GM19328 (cell line): ENCODE results near the gene TACC3.
"Not testable (repeated sequence)": the region's sequence is repeated elsewhere in the genome, so short reads cannot be mapped to it uniquely, and the experiment has no call there.

Source experiments
- ATAC-seq: cut with Tn5 transposase; IDR thresholded peaks from one replicate; pipeline ENCODE4 v1.9.1; 2021; ENCODE audit warnings: mild to moderate bottlenecking, moderate library complexity; ENCODE audit not compliant: unreplicated experiment

TACC3 gene

DNA sequence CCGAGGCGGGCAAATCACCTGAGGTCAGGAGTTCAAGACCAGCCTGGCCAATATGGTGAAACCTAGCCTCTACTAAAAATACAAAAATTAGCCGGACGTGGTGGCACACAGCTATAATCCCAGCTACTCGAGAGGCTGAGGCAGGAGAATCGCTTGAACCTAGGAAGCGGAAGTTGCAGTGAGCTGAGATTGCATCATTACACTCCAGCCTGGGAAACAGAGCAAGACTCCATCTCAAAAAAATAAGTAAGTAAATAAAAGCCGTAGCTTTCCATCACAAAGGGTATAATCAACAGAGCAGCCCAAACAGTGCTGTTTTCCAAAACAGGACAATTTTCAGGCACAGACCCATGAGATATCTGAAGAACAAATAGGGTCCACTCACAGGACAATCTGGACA is 19.6 kb upstream of the TACC3 start:
- ATAC-seq, result not testable (repeated sequence)

DNA sequence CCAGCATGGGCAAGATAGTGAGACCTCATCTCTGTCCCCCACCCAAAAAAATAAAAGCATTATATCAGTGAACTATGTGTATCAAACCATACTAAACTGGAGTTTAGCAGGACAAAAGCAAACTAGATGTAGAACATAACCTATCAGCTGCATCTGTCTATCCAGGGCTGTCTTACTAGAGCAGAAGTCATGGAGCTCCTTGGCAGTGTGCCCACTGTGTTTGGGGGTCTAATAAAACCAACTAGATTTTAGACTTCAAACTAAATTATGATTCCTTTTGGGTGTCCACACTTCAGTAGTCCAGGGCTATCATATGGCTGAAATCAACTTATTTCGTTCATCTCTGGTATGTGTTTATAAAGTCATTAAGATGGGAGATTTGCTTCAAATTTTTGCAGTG is 17.5 kb upstream of the TACC3 start:
- ATAC-seq, result no peak

DNA sequence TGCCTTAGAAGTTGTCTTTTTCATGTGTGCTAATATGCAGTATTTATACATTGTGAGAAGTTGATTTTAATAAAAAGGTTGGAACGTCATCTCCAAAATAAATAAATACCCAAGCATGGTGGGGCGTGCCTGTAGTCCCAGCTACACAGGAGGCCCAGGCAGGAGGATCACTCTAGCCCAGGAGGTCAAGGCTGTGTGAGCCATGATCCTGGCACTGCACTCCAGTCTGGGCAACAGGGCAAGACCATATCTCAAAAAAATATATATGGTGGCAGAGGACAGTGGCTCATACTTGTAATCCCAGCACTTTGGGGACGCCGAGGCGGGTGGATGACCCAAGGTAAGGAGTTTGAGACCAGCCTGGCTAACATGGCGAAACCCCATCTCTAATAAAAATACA is 15.6 kb upstream of the TACC3 start:
- no peak for ATAC-seq

DNA sequence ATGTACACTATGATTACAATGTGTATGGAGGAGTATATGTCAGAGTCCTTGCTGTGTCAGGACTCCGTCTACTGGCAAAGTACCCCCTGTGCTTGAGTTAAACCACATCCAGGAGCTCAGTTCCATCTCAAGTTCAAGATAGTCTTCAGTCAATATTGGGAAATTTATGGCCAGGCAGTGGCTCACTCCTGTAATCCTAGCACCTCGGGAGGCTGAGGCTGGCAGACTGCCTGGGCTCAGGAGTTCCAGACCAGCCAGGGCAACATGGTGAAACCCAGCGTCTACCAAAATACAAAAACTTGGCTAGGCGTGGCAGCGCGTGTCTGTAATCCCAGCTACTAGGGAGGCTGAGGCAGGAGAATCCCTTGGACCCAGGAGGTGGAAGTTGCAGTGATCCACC is 15.0 kb upstream of the TACC3 start:
- ATAC-seq, result no peak

DNA sequence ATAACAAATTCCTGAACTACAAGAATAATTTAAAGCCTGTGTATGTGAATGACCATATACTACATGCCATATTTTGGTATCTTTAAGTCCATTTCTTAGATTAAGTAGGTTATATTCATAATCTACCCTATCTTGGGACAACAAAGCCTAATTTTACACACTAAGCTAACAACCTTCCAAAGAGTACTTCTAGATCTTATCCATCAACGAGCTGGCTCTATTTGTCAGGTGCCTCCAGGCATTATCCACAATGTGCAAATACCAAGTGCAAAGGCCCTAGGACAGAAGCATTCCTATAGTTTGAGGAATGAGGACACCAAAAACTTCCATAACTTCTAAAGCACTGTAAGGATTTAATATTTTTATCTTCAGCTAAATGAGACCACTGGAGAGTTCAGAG is 12.7 kb upstream of the TACC3 start:
- no peak for ATAC-seq

DNA sequence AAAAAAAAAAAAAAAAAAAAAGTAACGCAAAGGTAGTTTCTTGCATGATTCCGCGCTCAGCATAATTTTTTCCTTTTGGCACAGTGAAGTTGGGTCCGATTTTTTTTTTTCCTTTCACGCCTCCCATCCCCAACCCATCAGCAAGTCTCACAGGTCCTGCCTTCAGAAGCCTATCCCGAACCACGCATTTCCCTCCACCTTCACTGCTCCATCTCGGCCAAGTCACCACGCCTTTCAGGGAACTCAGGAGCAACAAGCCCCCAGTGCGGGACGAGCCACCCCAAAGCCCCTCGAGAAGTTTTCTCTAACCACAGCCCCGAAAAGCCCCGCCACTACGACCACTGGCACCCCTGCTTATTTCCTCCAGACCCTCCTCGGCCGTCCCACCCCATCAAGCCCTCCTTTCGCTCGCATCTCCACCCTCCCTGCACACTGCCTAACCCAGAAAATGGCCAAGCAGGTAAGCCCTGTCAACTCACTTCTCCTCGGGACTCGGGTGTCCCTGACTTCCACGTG is 10.2 kb upstream of the TACC3 start:
- ATAC-seq, result no peak

DNA sequence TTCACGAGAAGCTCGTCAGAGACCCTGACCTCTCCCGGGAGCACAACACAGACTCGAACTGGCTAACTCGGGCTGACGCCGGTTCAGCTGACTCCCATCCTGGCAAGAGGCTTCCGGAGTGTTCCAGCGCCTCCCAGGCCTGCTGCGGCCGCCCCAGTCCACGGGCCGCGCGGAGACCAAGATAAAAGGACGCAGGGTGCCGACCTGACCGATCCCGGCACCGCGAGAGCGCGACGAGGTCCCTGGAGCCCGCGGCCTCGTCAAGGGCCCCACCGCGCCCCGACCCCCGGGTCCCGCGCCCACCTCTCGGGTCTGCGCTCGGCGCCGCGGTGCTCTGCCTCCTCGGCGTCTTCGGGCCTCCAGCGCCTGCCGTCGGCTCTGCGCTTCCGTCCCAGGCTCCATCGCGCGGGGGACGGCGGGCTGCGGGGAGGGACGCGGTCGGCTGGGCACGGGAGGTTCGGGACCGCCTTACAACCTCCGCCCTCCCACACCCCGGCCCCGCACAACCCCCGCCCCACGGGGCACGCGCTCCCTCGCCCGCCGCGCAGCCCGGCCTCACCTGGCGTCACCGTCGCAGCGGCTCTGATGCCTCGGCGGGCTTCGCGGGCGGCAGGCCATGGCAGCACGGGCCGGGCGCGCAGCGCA is 9.6 kb upstream of the TACC3 start:
- no peak for ATAC-seq

DNA sequence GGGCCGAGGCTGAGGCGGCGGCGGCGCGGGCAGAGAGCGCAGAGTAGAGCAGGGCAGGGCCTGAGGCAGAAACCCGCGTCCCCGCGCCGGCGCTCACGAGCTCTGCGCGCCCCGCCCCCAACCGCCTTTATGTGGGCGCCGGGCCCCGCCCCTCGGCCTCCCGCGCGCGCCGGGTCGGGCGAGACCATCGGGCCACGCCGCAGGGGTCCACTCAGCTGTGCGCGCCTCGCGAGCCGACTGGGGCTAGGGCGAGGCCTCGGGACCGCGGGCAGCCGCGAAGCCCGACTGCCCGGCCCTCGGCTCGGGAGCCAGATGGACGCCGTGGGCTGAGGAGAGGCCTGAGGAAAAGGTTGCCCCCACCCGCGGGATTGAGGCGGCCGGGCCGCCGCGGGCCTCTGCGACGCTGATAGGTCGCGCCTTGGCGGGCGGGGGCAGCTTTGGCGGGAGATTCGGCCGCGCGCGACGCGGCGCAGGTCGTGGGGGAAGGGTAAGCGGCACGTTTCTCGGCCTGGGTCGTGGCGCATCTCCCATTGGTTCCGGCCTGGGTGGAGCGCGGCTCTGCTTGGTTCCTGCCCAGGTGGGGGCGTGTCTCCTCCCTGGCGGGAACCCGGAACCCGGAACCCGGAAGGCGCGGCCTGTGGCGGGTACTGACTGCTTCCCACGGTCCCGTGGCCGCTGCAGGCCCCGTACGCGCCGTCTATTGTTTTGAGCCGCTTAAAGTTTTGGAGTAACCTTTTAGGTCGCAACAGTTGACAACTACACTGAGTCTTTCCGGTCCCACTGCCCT is 8.9 kb upstream of the TACC3 start, which contains the start of gene SLBP:
Gene SLBP (minus strand): TSS at position 104 of the 787 bp plus-strand sequence. CDS start 131 bp downstream, outside the sequence.
- ATAC-seq, result peak; percentile 71

DNA sequence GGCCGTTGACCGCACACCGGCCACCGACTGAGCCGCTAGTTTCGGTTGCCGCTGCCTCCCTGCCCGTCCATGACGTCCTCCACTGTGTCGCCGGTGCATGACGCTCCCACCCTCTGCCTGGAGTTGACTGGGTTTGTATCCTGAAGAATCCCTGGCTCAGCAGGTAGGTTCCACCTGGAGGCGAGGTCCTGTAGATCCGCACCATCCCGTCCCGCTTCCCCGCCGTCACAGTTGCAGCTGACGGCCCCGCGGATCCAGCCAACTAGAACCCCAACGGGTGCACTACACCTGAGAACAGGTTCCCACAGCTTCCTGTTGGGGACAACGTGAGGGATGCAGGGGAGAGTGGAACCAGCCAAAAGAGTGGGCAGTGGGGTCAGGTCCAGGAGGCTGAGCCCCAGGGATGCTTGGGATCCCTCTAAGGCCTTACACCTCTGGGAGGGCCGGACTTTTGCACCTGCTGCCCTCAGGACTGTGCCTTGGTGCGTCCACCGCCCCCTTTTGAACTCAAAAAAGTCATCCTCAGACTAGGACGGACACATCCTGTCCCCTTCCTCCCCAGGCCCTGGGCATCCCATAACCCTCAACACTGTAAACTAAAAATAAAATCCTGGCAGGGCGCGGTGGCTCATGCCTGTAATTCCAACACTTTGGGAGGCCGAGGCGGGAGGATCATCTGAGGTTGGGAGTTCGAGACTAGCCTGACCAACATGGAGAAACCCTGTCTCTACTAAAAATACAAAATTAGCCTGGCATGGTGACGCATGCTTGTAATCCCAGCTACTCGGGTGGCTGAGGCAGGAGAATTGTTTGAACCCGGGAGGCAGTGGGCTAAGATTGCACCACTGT is 8.1 kb upstream of the TACC3 start:
- no peak for ATAC-seq

DNA sequence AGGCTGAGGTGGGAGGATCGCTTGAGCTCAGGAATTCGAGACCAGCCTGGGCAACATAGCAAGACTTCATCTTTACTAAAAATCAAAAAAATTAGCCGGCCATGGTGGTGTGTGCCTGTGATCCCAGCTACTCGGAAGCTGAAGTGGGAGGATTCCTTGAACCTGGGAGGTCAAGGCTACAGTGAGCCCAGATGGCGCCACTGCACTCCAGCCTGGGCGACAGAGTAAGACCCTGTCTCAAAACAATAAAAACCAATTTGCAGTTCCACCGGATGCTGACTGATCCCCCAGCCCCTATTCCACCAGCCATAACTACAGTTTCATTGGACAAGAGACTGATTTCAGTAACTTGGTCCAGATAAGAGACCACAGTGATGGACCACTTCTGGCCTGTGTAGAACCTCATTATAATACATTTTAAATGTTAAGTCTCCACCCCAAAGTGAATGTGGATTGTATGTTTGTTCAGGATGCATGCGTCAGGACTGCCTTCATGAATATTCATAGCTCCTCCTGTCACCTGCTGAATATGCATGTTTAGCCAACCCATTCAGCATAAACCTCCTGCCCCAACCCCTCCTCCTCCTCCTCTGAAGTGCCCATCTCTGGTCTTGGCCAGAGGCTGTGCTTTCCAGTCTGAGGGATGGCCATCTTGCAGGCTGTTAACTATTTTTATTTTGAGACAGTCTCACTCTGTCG is 6.9 kb upstream of the TACC3 start:
- ATAC-seq, result no peak

DNA sequence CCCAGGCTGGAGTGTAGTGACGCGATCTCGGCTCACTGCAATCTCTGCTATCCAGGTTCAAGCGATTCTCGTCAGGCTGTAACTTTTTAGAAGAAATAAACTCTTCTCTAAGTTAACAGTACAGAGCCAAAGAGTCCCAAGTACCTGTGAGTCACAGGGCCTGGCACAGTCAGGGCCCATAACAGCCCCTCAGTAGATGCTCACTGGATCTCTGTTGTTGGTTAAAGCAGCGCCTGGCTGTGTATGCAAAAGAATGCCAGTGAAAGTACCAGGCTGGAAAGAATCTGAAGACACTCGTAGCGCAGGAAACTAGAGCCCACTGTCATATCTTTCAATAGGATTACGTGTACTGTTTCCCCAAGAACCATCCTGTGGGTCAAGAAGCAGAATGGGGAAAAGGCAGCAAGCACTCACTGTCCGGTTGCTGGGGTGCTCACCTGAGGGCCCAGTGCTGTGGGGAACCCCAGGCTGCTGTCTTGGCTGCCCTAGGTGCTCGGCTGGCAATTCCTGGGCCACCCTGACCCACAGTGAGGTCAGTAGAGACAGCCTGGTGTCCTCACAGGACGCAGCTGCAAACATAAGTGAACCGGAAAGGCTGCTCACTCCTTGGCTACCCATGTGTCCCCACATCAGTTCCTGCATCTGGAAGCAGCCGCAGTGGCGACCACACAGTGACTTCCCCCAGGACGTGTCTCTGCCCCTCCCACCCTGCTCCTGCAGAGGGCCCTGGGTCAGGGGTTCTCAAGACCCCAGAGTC is 6.1 kb upstream of the TACC3 start:
- no peak for ATAC-seq

DNA sequence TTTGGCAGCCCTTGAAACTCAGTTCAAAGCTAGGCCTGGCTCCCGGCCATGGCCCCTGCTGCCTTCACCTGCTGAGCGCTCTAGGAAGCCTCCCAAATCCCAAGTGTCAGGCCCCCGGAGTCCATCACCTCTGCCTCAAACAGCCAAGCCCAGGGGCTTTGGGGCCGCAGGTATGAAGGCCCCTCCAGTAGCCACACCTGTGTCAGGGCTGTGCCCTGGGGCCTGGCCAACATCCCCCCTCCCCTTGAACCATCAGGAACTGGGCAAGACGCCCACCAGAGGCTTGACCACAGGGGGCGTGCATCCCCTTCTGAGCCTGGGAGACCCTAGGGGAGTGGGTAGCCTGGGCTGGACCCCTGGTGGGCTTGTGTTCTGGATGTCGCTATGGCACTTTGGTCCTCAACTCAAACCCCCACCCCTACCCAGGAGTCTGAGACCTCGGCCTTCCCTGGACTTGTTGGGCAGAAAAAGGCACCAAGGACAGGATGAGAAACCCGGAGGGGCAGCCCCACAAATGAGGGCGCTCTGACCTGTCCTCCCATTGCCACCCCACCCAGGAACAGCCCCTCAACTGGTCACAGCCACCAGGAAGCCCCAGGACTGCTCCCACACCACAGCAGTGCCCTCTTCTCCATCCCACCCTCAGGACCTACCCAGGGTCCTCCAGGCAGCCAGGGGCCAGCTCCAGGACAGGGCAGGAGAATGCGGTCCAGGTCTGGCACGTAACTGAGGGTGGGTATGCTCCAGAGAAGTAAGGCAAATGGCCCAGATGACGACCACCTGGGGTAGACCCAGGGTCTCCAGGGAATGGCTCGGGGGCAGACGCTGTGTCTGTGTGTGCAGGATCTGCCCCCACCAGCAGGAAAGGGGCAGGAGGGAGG is 5.0 kb upstream of the TACC3 start:
- no peak for ATAC-seq

DNA sequence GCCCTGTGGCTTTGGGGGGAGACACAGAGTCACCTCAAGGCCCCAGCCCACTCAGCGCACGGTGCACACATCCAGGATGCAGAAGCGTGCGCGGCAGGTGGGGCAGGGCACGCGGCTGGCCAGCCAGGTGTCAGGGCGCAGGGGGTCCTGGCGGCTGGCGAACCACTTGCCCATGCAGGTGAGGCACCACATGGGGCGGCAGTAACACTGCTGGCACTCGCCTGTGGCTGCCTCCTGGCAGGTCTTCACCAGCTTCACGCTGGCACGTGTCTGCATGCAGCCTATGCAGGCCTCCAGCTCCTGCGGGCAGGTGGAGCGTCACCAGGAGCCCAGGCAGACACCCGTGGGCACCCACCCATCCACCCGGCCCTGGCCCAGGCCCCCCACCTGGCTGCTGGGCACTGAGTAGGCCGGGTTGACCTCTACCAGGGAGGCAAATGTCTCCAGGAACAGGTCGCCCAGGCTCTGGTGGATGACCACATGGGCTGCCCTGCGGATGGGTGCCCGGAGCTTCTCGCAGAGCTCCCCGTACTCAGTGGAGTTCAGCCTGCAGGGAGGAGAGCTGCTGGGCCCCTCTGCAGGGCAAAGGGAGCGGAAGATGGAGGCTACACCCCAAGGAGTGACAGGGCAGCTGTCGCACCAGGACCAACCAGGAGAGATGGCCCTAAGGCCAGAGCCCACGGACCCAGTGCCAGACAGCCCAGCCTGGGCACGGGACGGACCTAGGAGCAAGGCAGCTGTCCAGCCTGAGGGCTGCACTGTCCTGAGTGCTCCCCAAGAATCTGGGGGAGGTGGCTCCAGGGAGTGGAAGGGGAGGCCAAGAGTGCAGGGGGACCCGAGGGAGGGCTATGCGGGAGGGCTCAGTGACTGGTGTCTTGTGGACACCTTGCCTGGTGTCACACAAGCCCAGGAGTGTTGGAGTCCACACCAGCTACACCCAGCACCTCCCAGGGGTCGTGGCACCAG is 3.9 kb upstream of the TACC3 start:
- ATAC-seq, result no peak

DNA sequence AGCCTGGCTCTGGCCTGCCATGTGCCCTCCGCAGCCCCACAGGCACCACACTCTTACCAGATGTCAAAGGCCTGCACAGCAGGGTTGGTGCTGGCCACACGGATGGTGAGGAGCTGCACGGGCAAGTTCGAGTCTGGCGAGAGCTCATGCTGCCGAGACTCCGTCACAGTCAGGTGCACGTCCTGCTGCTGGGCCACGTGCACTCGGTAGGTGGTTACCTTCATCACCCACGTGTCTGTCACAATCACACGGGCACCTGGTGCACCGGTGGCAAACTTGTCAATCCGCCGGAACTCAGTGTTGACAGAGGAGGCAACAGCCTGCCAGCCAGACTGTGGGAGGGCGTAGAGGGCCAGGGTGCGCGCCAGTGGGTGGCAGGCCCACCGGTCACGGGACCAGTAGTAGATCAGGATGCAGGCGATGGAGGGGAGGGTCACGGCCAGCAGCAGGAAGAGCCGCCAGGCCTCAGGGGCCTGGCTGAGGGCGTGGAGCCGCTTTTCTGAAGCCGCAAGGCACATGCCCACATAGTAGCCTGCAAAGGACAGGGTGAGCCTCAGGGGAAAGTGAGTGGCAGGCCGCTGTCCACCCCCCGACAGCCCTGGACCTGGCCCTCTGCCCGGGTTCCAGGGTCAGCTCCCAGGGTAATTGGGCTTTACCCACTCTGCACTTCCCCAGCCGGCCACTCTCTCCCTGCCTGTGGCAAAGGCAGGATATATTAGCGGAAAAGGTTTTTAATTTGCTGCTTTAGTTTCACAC is 3.0 kb upstream of the TACC3 start:
- no peak for ATAC-seq

DNA sequence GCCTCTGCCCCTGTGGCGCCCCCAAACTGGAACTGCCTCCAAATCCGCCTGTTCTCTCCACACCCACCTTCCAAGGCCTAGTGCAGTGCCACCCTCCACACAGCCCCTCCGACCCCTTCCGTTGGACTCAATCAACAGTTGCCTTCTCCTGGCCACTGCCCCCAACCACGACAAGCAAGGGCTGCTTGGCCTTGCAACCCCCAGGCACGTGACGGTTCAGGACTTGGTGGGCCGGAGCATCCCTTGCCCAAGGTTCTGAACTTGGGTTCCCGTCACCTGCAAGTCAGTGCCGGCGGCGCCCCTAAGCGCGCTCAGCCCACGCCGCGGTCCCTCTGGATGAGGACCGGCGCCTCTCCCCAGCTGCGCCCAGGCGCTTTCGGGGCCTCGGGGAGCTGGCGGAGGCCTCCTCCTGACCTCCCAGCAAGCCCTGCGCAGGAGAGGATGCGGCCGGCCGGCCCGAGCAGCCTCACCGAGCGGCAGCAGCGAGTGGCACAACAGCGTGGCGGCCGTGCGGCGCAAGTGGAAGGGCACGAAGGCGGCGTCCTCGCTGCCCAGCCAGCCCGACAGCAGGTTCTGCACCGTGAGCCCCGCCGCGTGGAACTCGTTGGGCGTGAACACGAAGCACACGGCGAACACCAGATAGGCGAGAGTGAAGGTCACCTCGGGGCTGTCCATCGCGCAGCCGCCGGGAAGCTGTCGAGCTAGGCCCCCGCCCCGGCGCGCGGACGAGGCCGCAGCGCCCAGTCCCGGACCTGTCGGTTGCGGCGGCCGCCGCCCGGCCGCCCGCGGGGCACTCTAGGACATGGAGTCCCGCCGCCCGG is 948 bp upstream of the TACC3 start:
- ATAC-seq, result peak; percentile 8
